GM19455 (cell line): ENCODE results near the gene IL12RB2.

Experiments used
- ATAC-seq: cut with Tn5 transposase; IDR thresholded peaks from one replicate; pipeline ENCODE4 v1.9.1; 2021; ENCODE audit not compliant: unreplicated experiment

The IL12RB2 gene

GRCh38 chr1:67347688-67348472 is 40.2 kb downstream of the IL12RB2 start:
- ATAC-seq: no peak

GRCh38 chr1:67348586-67349252 is 41.0 kb downstream of the IL12RB2 start:
- no peak for ATAC-seq

DNA sequence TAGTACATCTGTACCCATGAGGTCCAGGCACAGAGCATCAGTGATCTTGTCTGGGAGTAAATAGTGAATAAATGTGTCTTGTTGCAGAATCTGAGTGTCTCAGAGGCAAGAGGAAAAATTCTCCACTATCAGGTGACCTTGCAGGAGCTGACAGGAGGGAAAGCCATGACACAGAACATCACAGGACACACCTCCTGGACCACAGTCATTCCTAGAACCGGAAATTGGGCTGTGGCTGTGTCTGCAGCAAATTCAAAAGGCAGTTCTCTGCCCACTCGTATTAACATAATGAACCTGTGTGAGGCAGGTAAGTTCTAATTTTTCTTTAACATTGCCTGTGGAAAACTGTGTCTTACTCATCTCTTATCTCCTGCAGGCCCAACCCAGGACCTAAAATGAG is 43.1 kb downstream of the IL12RB2 start:
- no peak for ATAC-seq

GRCh38 chr1:67352211-67352610 is 44.5 kb downstream of the IL12RB2 start:
- no peak for ATAC-seq

GRCh38 chr1:67355745-67356424 is 48.2 kb downstream of the IL12RB2 start:
- ATAC-seq: no peak

DNA sequence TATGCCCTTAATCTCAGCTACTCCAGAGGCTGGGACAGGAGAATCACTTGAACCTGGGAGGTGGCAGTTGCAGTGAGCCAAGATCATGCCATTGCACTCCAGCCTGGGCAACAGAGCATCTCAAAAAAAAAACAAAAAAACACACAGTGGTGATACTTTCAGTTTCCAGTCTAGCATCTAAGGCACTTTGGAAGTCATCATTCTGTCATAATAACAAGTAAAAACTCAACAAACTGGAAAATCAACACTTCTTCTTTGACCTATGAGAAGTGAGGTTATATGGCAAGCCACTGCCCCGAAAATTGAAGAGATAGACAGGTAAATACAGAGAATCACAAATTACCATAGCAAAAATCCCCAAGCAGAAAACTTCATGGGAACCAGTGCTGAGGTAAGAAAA is 51.9 kb downstream of the IL12RB2 start:
- ATAC-seq: no peak

- no peak for ATAC-seq
These were observed 54.0 kb downstream of the IL12RB2 start for GRCh38 chr1:67361641-67362040.

DNA sequence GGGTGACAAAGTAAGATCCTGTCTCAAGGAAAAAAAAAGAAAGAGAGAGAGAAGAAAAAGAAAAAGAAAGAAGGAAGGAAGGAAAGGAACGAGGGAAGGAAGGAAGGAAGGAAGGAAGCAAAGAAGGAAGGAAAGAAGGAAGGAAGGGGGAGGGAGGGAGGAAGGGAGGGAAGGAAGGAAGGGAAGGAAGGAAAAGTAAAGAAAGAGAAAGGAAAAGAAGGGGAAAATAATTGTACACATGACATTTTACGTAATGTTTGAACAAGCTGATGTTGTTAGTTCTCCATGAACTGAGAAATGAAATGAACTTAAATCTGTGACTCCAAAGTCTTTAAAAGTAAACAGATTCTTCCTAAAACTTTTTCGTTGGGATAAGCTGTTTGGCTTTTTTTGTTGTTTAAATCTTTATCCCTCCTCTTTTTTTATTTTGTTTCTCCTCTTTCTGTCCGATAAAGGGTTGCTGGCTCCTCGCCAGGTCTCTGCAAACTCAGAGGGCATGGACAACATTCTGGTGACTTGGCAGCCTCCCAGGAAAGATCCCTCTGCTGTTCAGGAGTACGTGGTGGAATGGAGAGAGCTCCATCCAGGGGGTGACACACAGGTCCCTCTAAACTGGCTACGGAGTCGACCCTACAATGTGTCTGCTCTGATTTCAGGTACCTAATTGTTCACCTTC is 59.8 kb downstream of the IL12RB2 start:
- no peak for ATAC-seq

DNA sequence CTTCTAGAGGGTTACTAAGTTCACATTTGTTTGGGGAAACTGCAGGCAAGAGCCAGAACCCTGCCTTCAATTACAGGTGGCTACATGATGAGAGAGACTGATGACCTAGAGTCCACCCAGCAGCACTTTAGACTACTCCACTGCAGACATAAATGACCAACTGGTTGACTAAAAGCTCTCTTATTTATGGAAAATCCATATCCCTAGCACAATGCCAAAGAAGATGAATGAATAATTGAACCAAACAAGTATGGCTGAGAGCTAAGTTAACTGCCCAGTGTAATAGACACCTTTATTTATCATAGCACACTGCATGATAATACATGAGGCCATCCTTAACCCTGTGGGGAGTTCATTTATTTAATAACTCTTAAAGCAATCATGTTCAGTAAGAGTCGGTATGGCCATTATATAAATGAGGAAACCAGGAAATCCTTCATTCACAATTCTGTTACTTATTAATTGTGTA is 60.4 kb downstream of the IL12RB2 start:
- ATAC-seq: no peak

DNA sequence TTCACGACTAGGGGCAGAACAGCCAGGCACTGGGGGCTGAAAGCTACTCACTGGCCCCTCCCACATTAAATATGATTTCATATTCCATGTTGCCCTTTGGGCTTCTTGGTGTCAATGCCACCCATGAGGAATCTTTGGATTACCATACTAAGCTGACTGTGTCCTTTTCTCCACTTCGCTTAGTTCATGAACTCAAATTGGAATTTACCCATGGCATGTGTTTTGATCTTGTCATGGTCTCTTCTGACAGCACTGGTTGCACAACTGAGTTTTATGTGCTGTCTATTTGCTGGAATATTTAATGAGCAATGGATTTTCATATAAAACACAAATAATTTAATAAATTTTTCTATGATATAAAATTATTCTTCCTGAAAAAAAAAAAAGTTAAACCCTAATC is 63.4 kb downstream of the IL12RB2 start:
- no peak for ATAC-seq

GRCh38 chr1:67371681-67372080 is 64.0 kb downstream of the IL12RB2 start:
- ATAC-seq: no peak

- no peak for ATAC-seq
These were observed 64.5 kb downstream of the IL12RB2 start for GRCh38 chr1:67372136-67372535.

DNA sequence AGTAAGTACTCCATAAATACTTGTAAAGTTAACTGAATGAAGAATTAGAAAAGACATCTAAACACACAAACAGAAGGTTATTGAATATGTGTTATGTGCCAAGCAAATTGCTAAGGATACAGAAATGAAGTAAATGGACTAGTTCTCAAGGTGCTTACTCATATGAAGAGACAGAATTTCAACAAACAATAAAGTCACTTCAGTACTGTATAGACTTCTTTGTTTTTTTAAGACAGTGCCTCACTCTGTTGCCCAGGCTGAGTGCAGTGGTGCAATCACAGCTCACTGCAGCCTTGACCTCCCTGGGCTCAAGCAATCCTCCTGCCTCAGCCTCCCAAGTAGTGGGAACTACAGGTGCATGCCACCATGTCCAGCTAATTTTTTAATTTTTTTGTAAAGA is 65.2 kb downstream of the IL12RB2 start:
- no peak for ATAC-seq

GRCh38 chr1:67376381-67376780 is 68.7 kb downstream of the IL12RB2 start:
- ATAC-seq: no peak

- no peak for ATAC-seq
These were observed 69.6 kb downstream of the IL12RB2 start for GRCh38 chr1:67377253-67377652.

DNA sequence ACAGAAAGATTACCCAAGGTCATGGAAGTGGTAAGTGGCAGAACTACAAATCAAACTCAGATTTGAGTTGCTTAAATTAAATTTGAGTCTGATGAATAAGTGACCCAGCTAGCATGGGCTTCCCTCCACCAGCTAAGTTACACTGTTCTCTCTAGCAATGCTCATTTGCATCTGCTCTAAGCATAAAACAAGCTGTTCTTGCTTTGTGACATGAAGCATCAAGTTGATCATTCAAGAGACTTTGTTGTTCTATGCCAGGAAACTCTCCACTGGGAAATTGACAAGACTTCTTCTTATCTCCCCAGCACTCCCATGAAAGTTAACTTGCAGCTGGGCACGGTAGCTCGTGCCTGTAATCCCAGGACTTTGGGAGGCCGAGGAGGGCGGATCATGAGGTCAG is 73.5 kb downstream of the IL12RB2 start:
- ATAC-seq: no peak

- ATAC-seq: no peak
These were observed 74.6 kb downstream of the IL12RB2 start for GRCh38 chr1:67382292-67382691.

- ATAC-seq: no peak
These were observed 76.4 kb downstream of the IL12RB2 start for GRCh38 chr1:67383999-67384638.

- no peak for ATAC-seq
These were observed 82.6 kb downstream of the IL12RB2 start for GRCh38 chr1:67390041-67390887.

DNA sequence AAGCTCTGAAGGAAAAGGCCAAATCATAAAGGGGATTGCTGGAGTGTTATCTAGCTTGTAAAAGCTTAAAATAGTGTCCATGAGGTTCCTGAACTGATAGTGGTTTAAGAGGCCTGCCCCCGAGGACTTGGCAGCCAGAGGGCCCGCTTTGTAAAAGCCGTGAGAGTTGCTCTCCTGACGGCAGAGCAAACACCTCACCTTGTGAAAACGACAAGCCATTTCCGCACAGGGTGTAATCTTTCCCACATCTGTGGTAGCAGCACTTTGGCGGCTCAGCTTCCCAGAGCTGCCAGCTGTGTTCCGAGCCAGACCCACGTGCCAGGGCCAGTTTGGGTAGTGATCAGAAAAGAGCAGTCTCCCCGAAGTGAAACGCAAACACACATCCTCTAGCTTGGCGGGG is 85.6 kb downstream of the IL12RB2 start:
- no peak for ATAC-seq
